Choroid plexus epithelial cell (primary cell): ENCODE results near the gene UNC45A.

Experiments used
- DNase-seq: peaks from one replicate; pipeline ENCODE4 v3.0.0-alpha.2; 2010; ENCODE audit warnings: low read depth
- H3K4me3 ChIP-seq: 2 replicates; pipeline ENCODE4 v1.5.1; 2011; ENCODE audit warnings: low read depth, mild to moderate bottlenecking, control low read depth, low read length, moderate library complexity
- CTCF ChIP-seq: conservative IDR thresholded peaks from 2 replicates; pipeline ENCODE4 v1.5.1; 2011; ENCODE audit warnings: low read depth, mild to moderate bottlenecking, control low read depth, inconsistent platforms, low read length, moderate library complexity

UNC45A gene

GRCh38 chr15:90910441-90911301, 24.4 kb upstream of the UNC45A start:
- DNase-seq = no peak
- H3K4me3 ChIP-seq = no peak overlapping the region
- TF ChIP-seq CTCF = no peak

GRCh38 chr15:90911302-90911623, 23.8 kb upstream of the UNC45A start:
- H3K4me3 ChIP-seq = no peak overlapping the region
- TF ChIP-seq CTCF = no peak
- no peak for DNase-seq

- no peak for DNase-seq
- no peak overlapping the region for H3K4me3 ChIP-seq
- no peak for TF ChIP-seq CTCF
These were observed 22.9 kb upstream of the UNC45A start for GRCh38 chr15:90911906-90912769.

- no peak overlapping the region for H3K4me3 ChIP-seq
- DNase-seq = no peak
- TF ChIP-seq CTCF = no peak
These were observed 22.4 kb upstream of the UNC45A start for GRCh38 chr15:90912770-90913075.

- no peak for TF ChIP-seq CTCF
- no peak for DNase-seq
- H3K4me3 ChIP-seq = no peak overlapping the region
These were observed 21.6 kb upstream of the UNC45A start for GRCh38 chr15:90913398-90913944.

- H3K4me3 ChIP-seq = no peak overlapping the region
- no peak for DNase-seq
- no peak for TF ChIP-seq CTCF
These were observed 20.6 kb upstream of the UNC45A start for GRCh38 chr15:90914305-90915080.
